ENCODE results near the gene PILRB. TPM values are rescaled to one million over a fixed set of nuclear protein-coding genes. Genes with fewer than 3 reads are reported as not detected.

The PILRB gene
- total and polyA plus RNA-seq, 9 of the 15 experiments (the other 6 are each of a cell fraction or from before 2014, with no cell fraction given) = 6.2 to 94.6 (median 37.0) TPM

DNA sequence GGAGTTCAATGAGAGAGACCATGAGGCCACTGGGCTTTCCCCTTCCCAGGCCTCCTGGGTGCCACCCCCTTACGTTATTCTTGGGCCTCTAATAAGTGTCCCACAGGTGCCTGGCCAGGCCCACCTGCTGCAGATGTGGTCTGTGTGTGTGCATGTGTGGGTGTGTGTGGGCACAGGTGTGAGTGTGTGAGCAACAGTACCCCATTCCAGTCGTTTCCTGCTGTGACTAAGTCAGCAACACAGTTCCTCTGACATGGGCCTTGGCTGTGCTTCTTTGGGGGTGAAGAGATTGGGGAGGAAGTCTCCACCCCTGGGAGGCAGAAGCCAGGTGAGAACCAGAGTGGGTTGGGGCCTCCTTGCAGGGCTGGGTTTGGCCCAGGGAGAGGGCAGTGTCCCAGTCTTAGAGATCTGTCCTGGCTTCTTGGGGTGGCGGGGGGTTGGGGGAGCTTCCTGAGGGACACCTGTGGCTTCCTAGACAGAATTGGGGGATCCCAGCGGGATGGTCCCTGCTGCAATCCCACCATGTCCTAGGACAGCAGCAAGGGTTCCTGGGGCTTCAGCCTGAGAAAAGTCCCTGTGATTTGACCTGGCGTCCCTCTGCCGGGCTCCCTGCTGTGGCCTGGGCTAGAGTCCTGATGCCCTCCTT, 4.1 kb upstream of the PILRB start:
- Histone ChIP-seq H3K36me3 (ENCODE audit: control insufficient read depth, insufficient read depth, low read length) (peaks cover 96% of the 10 kb centered on the region), H2AFZ (ENCODE audit: low read depth, low read length) (no peak overlapping the region), H4K20me1 (replicated peaks; ENCODE audit: control insufficient read depth, insufficient read depth, low read length) (peaks cover 6% of the 10 kb centered on the region; the same call in 1 of the 2 replicates), H3K4me2 (ENCODE audit: insufficient read depth, low read length) (no peak overlapping the region), H3K4me3 (no peak overlapping the region), H3K27ac (ENCODE audit: extremely low read depth, low read depth, low read length) (no peak overlapping the region), H3K9me1 (ENCODE audit: control insufficient read depth, insufficient read depth, low read length) (no peaks in the 10 kb centered on the region), H3K9me3 (replicated peaks; ENCODE audit: control insufficient read depth, insufficient read depth, low read depth, low read length) (no peaks in the 10 kb centered on the region), H3K27me3 (ENCODE audit: control insufficient read depth in 2 of 2, insufficient read depth in 2 of 2, low read length in 2 of 2) (no peaks in the 10 kb centered on the region), H3K4me1 (replicated peaks in 1 of 2; ENCODE audit: control insufficient read depth in 2 of 2, insufficient read depth in 2 of 2, low read length in 2 of 2) (peaks cover 0 to 9% of the 10 kb centered on the region in 2 experiments; a peak in 1 of 5 replicates), H3K9ac (ENCODE audit: insufficient read depth in 1 of 2, low read depth in 2 of 2, low read length in 2 of 2) (peak overlapping the region in 1 of 2 experiments; percentile 26; a peak in 1 of 4 replicates), H3K79me2 (ENCODE audit: control insufficient read depth, insufficient read depth, low read length) (no peaks in the 10 kb centered on the region)
- ChIA-PET POLR2A (interaction anchor here (1.0 to 2.1 kb wide), 2 partner anchors 9 to 11 kb away, joined by 6 to 7 read pairs; no protein-coding TSS in a partner anchor), CTCF (ENCODE audit: low intra/inter-chr PET ratio) (no interaction called here)
- FAIRE-seq (no peak), ATAC-seq (no peak), DNase-seq (ENCODE audit: extremely low read depth in 1 of 4, low spot score in 3 of 4) (no peak)
- in situ Hi-C loops (cut with MboI) (no loop called here), intact Hi-C loops (cut with micrococcal nuclease) (no loop called here)
- no TSS peak for BruUV-seq (replicated peaks)
- TF ChIP-seq POLR2AphosphoS2 (IDR thresholded peaks at IDR 0.05; ENCODE audit: low read length) = 0 out of 2 replicates have a peak, but pooled peaks have one; percentile 50
- TF ChIP-seq POLR2AphosphoS5 (IDR thresholded peaks at IDR 0.05; ENCODE audit: control insufficient read depth, insufficient read depth, low read depth, low read length) = no peak
- TF ChIP-seq RBM22 (IDR thresholded peaks at IDR 0.05; ENCODE audit: low read depth, low read length, poor library complexity, severe bottlenecking) = peak; percentile 3
- TF ChIP-seq NR2C1 (IDR thresholded peaks at IDR 0.05) = no peak
- no peak for TF ChIP-seq NR2C1 (tag; IDR thresholded peaks at IDR 0.05)
- WGBS (ENCODE audit: insufficient coverage, low coverage, missing lambda C conversion rate) = 94% methylated on average over 6 of the region's 6 CpGs
